Keratinocyte (primary cell): ENCODE results near the gene TBX3. TPM values are rescaled to one million over a fixed set of nuclear protein-coding genes. Genes with fewer than 3 reads are reported as not detected.

ENCODE experiments used
- DNase-seq: peaks from one replicate; pipeline ENCODE4 v3.0.0-alpha.2; 2011; ENCODE audit warnings: low read depth, missing footprints, low spot score
- FAIRE-seq: peaks from 2 replicates; lab custom pipeline; 2011; peaks lifted over from hg19 to GRCh38; lab: Jason Lieb, UNC
- H2AFZ ChIP-seq: 2 replicates; pipeline ENCODE4 v1.6.0; 2012; ENCODE audit warnings: low read length, control low read depth, inconsistent platforms; ENCODE audit not compliant: control insufficient read depth
- H3K27ac ChIP-seq: 2 replicates; pipeline ENCODE4 v1.5.1; 2011; ENCODE audit warnings: low read length; ENCODE audit not compliant: control insufficient read depth, insufficient read depth
- H3K27me3 ChIP-seq: 3 replicates; pipeline ENCODE4 v1.6.0; 2011; ENCODE audit warnings: low read length; ENCODE audit not compliant: control insufficient read depth, insufficient read depth; ENCODE audit errors: extremely low read depth
- H3K36me3 ChIP-seq, 2 experiments: 2 replicates in 1 of 2; 3 replicates in 1 of 2; pipeline ENCODE4 v1.5.1; 2011; ENCODE audit warnings: low read length in 2 of 2, mild to moderate bottlenecking in 1 of 2; ENCODE audit not compliant: control insufficient read depth in 2 of 2, insufficient read depth in 2 of 2; ENCODE audit errors: extremely low read depth in 1 of 2
- H3K4me1 ChIP-seq: 3 replicates; pipeline ENCODE4 v1.5.1; 2011; ENCODE audit warnings: low read length; ENCODE audit not compliant: control insufficient read depth, insufficient read depth; ENCODE audit errors: extremely low read depth
- H3K4me2 ChIP-seq: 3 replicates; pipeline ENCODE4 v1.6.0; 2011; ENCODE audit warnings: low read depth, low read length; ENCODE audit not compliant: control insufficient read depth, insufficient read depth; ENCODE audit errors: extremely low read depth
- H3K4me3 ChIP-seq, 3 experiments: fragments of 200-600 bp in 1 of 3; sonication (generic) in 1 of 3; 2 replicates in 2 of 3; 3 replicates in 1 of 3; pipeline ENCODE4 v1.5.1; 2011 to 2016; ENCODE audit warnings: low read length in 3 of 3, mild to moderate bottlenecking in 3 of 3, control low read depth in 2 of 3, inconsistent platforms in 1 of 3, low read depth in 1 of 3, mixed read lengths in 1 of 3, mixed run types in 1 of 3, moderate library complexity in 1 of 3; ENCODE audit not compliant: control insufficient read depth in 2 of 3, insufficient read depth in 2 of 3; ENCODE audit errors: extremely low read depth in 1 of 3
- H3K79me2 ChIP-seq: 2 replicates; pipeline ENCODE4 v1.6.0; 2012; ENCODE audit warnings: low read length; ENCODE audit not compliant: control insufficient read depth, insufficient read depth
- H3K9ac ChIP-seq: 3 replicates; pipeline ENCODE4 v1.6.0; 2011; ENCODE audit warnings: low read length; ENCODE audit not compliant: control insufficient read depth, insufficient read depth; ENCODE audit errors: extremely low read depth
- H3K9me1 ChIP-seq: 3 replicates; pipeline ENCODE4 v1.6.0; 2011; ENCODE audit warnings: low read length; ENCODE audit not compliant: control insufficient read depth, insufficient read depth; ENCODE audit errors: extremely low read depth
- H3K9me3 ChIP-seq: 2 replicates; pipeline ENCODE4 v1.5.1; 2012; ENCODE audit warnings: low read depth, low read length; ENCODE audit not compliant: control insufficient read depth
- H4K20me1 ChIP-seq: 3 replicates; pipeline ENCODE4 v1.6.0; 2011; ENCODE audit warnings: low read length; ENCODE audit not compliant: control insufficient read depth, insufficient read depth; ENCODE audit errors: extremely low read depth
- CTCF ChIP-seq, 3 experiments: IDR thresholded peaks in 1 of 3; conservative IDR thresholded peaks in 1 of 3; optimal IDR thresholded peaks in 1 of 3; 2 replicates in 2 of 3; 3 replicates in 1 of 3; pipeline versions ENCODE3 to v1.5.1; 2011; ENCODE audit warnings: low read length in 3 of 3, mild to moderate bottlenecking in 3 of 3, moderate library complexity in 2 of 3, control low read depth in 1 of 3, inconsistent platforms in 1 of 3; ENCODE audit not compliant: insufficient read depth in 2 of 3; ENCODE audit errors: extremely low read depth in 1 of 3
- EZH2 ChIP-seq: IDR thresholded peaks from one replicate; pipeline ENCODE4 v1.6.1; 2012; ENCODE audit warnings: inconsistent platforms, mild to moderate bottlenecking, low read length, moderate library complexity
- dilution Hi-C: fragments of 300-500 bp; cut with MboI; formaldehyde crosslinking; loops from one replicate; pipeline ENCODE4 v1.7.0; 2020; ENCODE audit warnings: low sequenced_read_pairs; ENCODE audit not compliant: extremely low pct_ligation_motif_present
- polyA plus RNA-seq, 5 experiments: library from polyadenylated mRNA; depleted of rRNA in 3 of 5; stranded (reverse) in 3 of 5; stranded (forward) in 1 of 5; unstranded in 1 of 5; fragments of >200 nt; gene quantifications; 1 replicate in 1 of 5; 2 replicates in 3 of 5; 3 replicates in 1 of 5; pipeline versions ENCODE4 v1.2.1 to v1.2.3, GENCODE V29; 2011 to 2012; ENCODE audit warnings: missing spikeins in 2 of 5, low read depth in 1 of 5, low replicate concordance in 1 of 5

Gene TBX3
- polyA plus RNA-seq, 1 donor (not counting 4 experiments of a cell fraction or from before 2014, with no cell fraction given), result 7.8 TPM

- Histone ChIP-seq H3K4me3 (no peak overlapping the region), H3K27me3 (no peaks in the 10 kb centered on the region), H3K36me3 (peaks cover 8 to 21% of the 10 kb centered on the region in 2 experiments), H3K4me1 (peaks cover 5% of the 10 kb centered on the region), H2AFZ (no peak overlapping the region), H3K9ac (no peak overlapping the region), H3K4me2 (no peak overlapping the region), H3K79me2 (peaks cover 42% of the 10 kb centered on the region), H3K9me3 (no peaks in the 10 kb centered on the region), H3K9me1 (no peaks in the 10 kb centered on the region), H4K20me1 (no peaks in the 10 kb centered on the region), H3K27ac (no peak overlapping the region)
- FAIRE-seq (no peak), DNase-seq (no peak)
- dilution Hi-C loops, result no loop called here
- TF ChIP-seq EZH2 (no peak), CTCF (optimal IDR thresholded peaks at IDR 0.05 in 1 of 3, IDR thresholded peaks at IDR 0.05 in 1 of 3, conservative IDR thresholded peaks at IDR 0.05 in 1 of 3; ENCODE audit: extremely low read depth in 1 of 3, insufficient read depth in 2 of 3, low read length in 3 of 3) (no peak)
Observed at GRCh38 chr12:114678718-114679117, 5.3 kb downstream of the TBX3 start.

DNA sequence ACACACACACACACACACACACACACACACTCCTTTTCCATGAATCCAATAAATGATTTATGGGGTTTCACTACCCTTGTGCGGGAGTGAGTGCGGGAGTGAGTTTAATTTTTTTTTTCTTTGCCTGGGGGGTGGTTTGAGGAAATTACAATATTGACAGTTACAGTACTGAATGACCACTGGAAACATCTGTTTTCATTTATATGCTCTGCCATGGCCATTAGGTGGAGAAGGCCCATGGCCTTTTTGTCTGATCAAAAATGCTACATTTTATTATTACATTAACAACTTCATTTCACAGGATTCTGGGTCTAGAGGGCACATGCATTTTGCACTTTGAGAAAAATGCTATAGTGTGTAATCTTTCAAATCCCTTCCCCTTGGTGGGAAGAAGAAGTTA, 5.9 kb downstream of the TBX3 start:
- H3K4me1 ChIP-seq, result peaks cover 7% of the 10 kb centered on the region
- no peak overlapping the region for H2AFZ ChIP-seq
- H3K9me3 ChIP-seq, result no peaks in the 10 kb centered on the region
- no peak overlapping the region for H3K27ac ChIP-seq
- dilution Hi-C loops, result no loop called here
- peaks cover 38% of the 10 kb centered on the region for H3K79me2 ChIP-seq
- no peaks in the 10 kb centered on the region for H3K9me1 ChIP-seq
- H3K27me3 ChIP-seq, result no peaks in the 10 kb centered on the region
- DNase-seq, result no peak
- H3K36me3 ChIP-seq, result peaks cover 8 to 28% of the 10 kb centered on the region in 2 experiments
- no peak overlapping the region for H3K4me3 ChIP-seq
- H3K4me2 ChIP-seq, result no peak overlapping the region
- FAIRE-seq, result no peak
- H4K20me1 ChIP-seq, result no peaks in the 10 kb centered on the region
- H3K9ac ChIP-seq, result no peak overlapping the region
- no peak for TF ChIP-seq EZH2
- no peak for TF ChIP-seq CTCF (optimal IDR thresholded peaks at IDR 0.05 in 1 of 3, IDR thresholded peaks at IDR 0.05 in 1 of 3, conservative IDR thresholded peaks at IDR 0.05 in 1 of 3; ENCODE audit: extremely low read depth in 1 of 3, insufficient read depth in 2 of 3, low read length in 3 of 3)
